ENCODE results near the gene RPL41.
A peak's percentile ranks its signal among the peaks of the same experiment; 100 is the strongest.
"Not testable (repeated sequence)": the region's sequence is repeated elsewhere in the genome, so short reads cannot be mapped to it uniquely, and the experiment has no call there.

Gene RPL41

DNA sequence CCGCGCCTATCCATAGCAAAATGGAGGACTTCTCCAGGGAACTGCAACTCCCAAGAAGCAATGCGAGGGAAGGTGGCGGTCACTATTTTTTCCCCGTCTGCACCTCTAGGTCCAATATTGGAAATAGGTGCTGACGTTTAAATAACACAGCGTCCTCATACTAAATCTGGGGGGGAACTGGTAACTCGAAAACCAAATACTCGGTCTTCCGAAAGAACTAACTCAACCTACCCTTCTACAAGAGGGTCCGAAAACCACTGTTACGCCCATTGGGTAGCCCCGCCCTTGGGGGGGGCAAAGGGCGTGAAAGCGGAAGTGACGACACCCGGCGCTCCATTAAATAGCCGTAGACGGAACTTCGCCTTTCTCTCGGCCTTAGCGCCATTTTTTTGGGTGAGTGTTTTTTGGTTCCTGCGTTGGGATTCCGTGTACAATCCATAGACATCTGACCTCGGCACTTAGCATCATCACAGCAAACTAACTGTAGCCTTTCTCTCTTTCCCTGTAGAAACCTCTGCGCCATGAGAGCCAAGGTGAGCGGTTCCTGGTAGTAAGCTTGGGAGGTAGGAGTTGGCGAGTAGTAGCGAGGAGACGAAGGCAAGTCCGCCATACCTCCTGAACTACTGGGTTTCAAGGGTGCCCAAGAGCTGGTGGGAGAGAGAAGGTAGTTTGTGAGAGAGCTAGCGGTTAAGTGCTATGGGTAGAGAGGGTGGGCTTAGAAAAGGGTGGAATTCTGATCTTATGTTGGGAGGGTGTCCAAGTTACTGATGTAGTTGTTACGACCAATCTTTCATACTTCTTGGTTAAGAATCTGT, at the start of gene RPL41:
Gene RPL41 (plus strand): TSS at position 367 of the 815 bp plus-strand sequence.
- DNase-seq (ENCODE audit: low spot score) = peak; percentile 91

- no peak for DNase-seq (ENCODE audit: low spot score)
Observed at GRCh38 chr12:56071648-56072047, 44.8 kb upstream of the RPL41 start.

- no peak for DNase-seq (ENCODE audit: low spot score)
Observed at GRCh38 chr12:56074396-56074795, 42.0 kb upstream of the RPL41 start.

GRCh38 chr12:56077966-56078365, 38.5 kb upstream of the RPL41 start:
- DNase-seq (ENCODE audit: low spot score) = not testable (repeated sequence)

- DNase-seq (ENCODE audit: low spot score) = no peak
Observed at GRCh38 chr12:56078427-56078826, 38.0 kb upstream of the RPL41 start.

- DNase-seq (ENCODE audit: low spot score) = peak; percentile 68
Observed at GRCh38 chr12:56078931-56079722, 37.3 kb upstream of the RPL41 start.

DNA sequence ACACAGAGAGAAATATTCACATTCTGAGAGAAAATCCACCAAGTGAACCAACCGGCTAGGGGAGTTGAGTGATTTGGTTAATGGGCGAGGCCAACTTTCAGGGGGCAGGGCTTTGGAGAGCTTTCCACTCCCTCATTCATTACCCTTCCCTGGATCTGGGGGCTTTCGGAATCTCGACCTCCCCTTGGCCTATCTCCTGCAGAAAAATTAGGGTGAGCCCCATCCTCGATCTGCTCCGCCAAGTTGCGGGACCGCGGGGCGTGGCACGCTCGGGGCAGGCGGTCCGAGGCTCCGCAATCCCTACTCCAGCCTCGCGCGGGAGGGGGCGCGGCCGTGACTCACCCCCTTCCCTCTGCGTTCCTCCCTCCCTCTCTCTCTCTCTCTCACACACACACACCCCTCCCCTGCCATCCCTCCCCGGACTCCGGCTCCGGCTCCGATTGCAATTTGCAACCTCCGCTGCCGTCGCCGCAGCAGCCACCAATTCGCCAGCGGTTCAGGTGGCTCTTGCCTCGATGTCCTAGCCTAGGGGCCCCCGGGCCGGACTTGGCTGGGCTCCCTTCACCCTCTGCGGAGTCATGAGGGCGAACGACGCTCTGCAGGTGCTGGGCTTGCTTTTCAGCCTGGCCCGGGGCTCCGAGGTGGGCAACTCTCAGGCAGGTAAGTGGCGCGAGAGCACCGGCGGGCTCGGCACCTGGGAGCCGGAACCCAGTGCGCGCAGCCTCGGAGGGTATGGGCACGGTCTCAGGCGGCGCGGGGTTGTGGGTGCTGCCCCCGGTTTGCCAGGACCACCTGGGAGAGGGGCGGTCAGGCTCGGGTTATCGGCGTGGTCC, 36.5 kb upstream of the RPL41 start, which contains the start of gene ERBB3:
Gene ERBB3 (plus strand): TSS at position 443 of the 833 bp plus-strand sequence. CDS start 136 bp downstream, at position 579.
- DNase-seq (ENCODE audit: low spot score) = peak; percentile 38

DNA sequence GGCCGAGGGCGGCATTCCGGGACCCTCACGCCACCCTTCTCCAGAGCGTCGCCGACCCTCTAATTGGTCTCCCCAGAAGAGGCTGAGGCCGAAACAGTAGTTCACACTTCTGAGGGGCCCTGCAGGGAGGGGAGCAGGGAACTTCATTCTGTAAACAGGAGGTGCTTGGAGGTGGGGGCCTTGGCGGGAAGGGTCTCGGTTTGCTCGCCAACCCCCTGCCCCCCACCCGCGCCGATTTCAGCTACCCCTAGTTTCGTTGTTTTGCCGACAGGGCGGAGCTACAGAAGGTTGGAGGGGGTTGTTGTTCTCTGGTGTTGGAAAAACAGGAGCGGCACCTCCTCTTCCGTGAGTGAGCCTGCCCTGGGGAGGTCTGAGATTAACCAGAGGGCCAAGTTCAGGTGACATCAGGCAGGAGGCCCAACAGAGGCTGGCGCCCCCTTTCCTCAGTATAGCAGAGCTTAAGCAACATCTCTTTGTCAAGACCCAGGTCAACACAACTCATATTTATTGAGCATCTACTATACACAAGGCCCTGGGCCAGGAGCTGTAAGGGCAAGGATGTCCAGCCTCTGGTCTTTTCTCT, 35.8 kb upstream of the RPL41 start:
- no peak for DNase-seq (ENCODE audit: low spot score)

DNA sequence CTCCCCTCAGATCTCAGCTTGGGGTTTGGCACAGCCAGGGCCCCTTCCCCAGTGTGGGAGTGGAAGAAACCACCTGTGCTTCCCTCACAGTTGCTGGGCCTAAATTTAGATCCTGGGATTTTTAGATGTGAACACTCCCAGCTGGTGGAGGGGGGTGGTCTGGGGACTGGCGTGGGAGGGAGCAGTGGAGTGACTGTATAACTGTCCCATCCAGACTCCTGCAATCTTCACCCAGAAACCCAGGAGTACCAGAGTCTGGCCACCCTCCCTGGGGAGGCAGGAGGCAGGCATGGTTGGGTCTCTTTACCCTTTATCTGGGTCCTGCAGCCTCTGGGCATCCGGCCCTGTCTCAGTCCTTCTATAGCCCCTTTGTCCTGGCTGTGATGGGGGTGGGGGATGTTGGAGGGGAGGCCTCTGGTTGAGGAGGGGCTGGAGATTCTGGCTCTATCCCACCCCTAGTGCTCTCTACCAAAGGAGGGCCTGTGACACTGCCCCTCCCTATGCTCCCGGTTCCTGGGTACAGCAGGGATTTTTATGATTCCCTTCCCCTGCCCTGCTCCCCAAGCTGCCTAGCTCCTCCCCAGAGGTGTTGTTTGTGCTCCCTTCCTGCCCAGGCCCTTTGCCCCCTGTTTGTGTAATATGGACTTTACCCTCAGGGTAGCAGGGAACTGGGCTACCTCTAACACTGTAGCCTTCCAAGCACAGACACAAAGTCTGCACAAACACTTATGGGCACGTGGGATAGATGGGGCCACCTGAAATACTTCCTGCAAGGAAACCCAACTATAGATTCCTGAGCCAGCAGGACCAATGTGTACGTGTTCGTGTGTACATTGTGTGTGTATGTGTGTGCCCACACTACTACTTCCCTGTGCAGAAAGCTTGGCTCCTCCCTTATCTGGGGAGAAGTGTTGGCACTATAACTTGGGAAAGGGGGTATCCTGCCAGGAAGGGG, 34.8 kb upstream of the RPL41 start:
- DNase-seq (ENCODE audit: low spot score) = no peak

GRCh38 chr12:56082382-56082781, 34.1 kb upstream of the RPL41 start:
- DNase-seq (ENCODE audit: low spot score) = no peak

GRCh38 chr12:56082967-56083366, 33.5 kb upstream of the RPL41 start:
- DNase-seq (ENCODE audit: low spot score) = no peak

DNA sequence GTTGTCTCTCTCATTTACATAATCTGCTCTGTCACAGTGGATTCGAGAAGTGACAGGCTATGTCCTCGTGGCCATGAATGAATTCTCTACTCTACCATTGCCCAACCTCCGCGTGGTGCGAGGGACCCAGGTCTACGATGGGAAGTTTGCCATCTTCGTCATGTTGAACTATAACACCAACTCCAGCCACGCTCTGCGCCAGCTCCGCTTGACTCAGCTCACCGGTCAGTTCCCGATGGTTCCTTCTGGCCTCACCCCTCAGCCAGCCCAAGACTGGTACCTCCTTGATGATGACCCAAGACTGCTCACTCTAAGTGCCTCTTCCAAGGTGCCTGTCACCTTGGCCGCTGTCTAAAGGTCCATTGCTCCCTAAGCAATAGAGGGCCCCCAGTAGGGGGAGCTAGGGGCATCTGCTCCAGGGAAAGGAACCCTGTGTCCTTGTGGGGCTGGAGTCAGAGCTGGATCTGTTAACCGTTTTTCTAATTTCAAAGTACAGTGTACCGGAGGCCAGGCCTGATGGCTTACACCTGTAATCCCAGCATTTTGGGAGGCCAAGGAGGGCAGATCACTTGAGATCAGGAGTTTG, 31.4 kb upstream of the RPL41 start:
- DNase-seq (ENCODE audit: low spot score) = no peak

DNA sequence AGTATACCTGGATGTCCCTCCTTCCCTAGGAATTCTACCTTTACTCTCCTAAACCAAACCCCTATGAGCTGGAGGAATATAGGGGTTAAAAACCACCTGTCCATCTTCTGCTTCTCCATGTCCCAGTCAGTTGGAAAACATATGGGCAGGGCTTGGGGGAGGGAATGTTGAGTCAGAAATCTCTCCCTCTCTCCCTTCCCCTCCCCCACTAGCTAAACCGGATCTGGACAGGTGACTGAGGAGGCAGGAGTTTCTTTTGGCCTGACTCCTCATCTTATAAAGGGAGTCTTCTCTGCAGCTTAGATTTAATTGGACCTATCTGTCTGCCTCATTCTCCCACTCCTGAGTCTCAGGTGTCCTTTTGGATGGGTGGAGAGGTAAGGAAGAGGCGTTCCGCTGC, 30.3 kb upstream of the RPL41 start:
- no peak for DNase-seq (ENCODE audit: low spot score)

DNA sequence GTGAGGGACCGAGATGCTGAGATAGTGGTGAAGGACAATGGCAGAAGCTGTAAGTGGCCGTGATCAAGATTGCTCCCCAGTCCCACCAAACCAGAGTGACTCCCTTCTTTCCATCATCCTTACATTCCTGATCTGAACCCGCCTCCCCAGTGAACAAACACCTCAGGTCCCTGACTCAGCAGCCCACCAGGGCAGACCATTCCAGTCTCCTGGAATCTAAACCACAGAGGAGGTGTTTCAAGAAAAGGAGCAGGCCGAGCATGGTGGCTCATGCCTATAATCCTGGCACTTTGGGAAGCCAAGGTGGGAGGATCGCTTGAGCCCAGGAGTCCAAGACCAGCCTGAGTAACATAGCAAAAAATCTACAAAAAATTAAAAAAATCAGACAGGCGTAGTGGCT, 29.8 kb upstream of the RPL41 start:
- no peak for DNase-seq (ENCODE audit: low spot score)

- no peak for DNase-seq (ENCODE audit: low spot score)
Observed at GRCh38 chr12:56087220-56087619, 29.2 kb upstream of the RPL41 start.

GRCh38 chr12:56097738-56098137, 18.7 kb upstream of the RPL41 start:
- DNase-seq (ENCODE audit: low spot score) = no peak

GRCh38 chr12:56098592-56098991, 17.8 kb upstream of the RPL41 start:
- DNase-seq (ENCODE audit: low spot score) = no peak

GRCh38 chr12:56099787-56100186, 16.6 kb upstream of the RPL41 start:
- no peak for DNase-seq (ENCODE audit: low spot score)

GRCh38 chr12:56101045-56101444, 15.4 kb upstream of the RPL41 start:
- DNase-seq (ENCODE audit: low spot score) = no peak

DNA sequence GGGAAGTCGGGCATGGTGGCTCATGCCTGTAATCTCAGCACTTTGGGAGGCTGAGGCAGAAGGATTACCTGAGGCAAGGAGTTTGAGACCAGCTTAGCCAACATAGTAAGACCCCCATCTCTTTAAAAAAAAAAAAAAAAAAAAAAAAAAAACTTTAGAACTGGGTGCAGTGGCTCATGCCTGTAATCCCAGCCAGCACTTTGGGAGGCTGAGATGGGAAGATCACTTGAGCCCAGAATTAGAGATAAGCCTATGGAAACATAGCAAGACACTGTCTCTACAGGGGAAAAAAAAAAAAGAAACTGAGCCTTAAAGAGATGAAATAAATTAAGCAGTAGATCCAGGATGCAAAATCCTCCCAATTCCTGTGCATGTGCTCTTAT, 13.8 kb upstream of the RPL41 start:
- DNase-seq (ENCODE audit: low spot score) = no peak

Measured in kidney capillary endothelial cell (primary cell).